ENCODE measurements around the gene SFMBT2.

The SFMBT2 gene

DNA sequence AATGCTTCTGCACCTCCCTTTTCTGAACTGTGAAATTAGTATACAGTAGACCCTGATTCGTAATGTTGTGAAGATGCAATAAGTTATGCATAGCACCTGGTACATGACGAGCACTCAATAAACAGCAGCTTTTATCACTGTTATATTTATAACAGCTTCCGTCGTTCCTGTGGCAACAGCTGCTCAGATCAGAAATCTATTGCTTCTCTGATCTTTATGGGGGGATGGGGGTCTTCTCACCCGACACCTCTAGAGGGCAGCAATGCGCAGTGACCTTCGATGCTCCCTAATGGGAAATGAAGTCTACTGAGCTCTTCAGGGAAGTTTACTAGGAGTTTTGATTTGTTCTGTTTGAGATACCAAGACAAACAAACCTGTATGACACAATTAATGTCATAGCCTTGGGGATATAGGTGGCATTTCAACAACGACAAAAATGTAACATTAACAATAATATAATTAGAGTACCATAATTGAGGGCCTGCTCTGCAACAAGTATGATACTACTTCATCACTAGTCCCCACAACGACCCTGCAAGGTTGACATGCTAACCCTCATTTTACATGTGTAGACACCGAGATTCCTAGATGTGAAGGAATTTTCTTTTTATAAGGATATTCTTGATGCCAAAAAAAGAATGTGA is 289.6 kb downstream of the SFMBT2 start:
- DNase-seq: no peak

DNA sequence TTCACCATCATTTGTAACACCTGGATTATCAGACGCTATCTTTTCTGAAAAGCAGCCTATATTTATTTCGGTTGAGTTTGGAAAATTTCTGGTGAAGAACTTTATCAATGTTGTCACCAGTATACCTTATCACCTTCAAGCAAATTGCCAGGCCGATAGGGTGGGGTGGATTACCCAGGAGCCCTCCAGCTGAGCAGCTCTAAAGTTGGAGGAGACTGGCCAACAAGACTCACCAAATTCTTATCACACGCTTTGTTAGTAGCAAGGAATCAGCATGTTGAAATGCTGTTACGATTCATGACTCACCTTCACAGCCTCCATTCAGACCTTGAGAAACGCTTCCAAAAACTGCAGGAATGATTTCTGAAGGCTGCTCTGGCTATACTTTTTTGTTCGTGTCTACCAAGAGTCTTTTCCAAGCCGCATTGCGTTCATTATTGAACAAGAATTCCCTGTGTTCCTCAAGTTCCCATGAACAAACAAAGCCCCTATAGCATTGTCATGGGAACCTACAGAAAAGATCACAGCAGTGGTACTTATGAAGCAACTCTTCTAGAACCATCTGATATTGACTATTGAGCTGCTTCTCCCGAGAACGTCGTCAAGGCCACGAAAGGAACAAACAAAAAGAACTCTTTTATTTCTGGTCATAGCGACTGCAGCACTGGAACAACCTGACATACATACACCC is 291.4 kb downstream of the SFMBT2 start:
- DNase-seq: no peak

DNA sequence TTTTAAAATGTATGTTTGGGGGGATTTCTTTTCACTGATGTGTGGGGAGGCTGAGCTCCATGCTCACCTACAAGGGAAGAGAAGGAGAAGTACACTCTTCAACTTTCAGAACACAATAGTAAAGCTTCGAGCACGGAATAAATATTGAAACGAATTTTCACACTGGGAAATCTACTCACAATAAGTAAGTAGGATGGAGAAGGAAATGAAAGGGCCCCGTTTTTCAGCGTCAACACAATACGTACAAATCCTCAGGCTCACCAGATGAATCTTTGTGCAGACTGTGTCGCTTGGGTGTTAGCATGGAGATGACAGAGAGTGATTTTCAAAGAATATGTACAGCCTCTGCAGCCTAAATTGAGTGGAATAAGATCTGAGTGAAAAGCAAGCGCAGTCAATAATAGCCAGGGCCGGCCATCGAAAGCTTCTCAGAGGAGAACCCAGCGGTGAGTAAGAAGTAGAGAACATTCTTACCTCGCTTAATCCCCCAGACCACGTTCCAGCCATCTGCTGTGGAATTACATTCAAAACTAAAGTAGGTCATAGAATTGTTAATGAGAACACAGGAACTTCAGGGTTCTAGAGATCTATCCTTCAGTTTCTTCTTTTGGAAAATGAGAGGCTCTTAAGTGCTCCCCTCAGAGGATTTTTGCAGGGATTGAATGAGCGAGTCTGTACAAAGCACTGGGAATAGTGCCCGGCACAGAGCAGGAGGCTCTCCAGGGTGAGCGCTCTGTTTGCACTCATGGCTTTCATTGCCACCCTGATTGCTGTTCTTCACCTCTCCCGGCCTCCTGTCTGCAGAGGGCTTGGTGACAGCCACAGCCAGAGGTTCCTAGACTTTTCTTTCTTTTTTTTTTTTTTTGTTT is 292.8 kb downstream of the SFMBT2 start:
- DNase-seq: no peak

DNA sequence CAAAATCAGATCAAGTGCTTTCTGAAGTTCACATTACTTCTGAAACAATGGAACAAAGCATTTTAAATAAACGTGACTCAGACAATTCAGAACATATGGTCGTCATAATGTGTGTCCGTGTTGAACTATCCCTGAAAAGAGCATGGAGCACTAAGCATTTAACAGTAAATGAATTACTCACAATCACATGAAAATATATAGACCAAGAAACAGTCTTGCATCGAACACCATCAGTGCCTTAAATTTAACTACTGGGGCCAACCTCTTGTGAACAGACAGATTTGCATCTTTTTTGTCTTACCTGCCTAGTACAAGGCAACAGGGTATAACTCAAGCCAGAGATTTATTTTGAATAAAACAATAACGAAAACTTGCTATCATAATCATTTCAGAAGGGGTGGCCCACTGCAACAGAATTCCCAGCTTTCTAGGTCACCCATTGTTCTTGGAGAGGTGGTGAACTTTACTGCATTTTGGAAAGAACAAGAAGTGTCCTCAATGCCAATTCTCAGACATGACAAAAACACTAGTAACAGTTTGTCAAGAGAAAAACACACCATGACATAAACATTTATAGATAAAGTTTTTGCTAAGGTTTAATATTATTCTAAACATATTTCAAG is 293.5 kb downstream of the SFMBT2 start:
- no peak for DNase-seq

DNA sequence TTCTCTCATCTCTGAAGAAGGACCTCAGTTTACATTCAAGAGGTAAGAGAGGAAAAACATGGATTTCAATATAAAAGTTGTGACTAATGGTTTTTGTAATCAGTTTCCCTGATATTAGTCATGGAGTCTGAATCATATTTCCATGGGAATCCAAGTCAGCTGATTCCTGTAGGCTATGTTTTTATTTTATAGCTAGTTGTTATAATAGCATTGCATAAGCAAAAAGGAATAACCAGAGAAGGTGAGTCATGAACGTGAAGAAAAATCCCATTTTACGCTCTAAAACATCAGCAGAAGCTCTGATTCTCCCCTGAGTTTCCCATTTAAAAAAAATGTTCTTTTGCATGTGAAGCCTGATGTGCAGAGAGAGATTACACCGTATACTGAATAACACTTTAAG is 299.3 kb downstream of the SFMBT2 start:
- DNase-seq: no peak

GRCh38 chr10:7111089-7111488 is 299.7 kb downstream of the SFMBT2 start:
- DNase-seq: no peak

Measured in NCI-H1436 (cell line).